Astrocyte of the cerebellum (primary cell): ENCODE results near the gene ADSL.

Experiments
- DNase-seq: peaks from one replicate; pipeline ENCODE4 v3.0.0-alpha.2; 2011; ENCODE audit warnings: low read depth
- H3K4me3 ChIP-seq: 2 replicates; pipeline ENCODE4 v1.5.1; 2011; ENCODE audit warnings: mild to moderate bottlenecking, low read depth, low read length, moderate library complexity
- in situ Hi-C: cut with HindIII; loops from 2 replicates; pipeline ENCODE4 v1.10.0; 2017; ENCODE audit warnings: low sequenced_read_pairs
- TF ChIP-seq, protein P1 (sequence below): IDR thresholded peaks from 2 replicates; pipeline ENCODE4 v1.5.1; 2012; ENCODE audit warnings: low read length, low read depth, moderate library complexity, mild to moderate bottlenecking; ENCODE audit errors: missing control alignments

ADSL gene

DNA sequence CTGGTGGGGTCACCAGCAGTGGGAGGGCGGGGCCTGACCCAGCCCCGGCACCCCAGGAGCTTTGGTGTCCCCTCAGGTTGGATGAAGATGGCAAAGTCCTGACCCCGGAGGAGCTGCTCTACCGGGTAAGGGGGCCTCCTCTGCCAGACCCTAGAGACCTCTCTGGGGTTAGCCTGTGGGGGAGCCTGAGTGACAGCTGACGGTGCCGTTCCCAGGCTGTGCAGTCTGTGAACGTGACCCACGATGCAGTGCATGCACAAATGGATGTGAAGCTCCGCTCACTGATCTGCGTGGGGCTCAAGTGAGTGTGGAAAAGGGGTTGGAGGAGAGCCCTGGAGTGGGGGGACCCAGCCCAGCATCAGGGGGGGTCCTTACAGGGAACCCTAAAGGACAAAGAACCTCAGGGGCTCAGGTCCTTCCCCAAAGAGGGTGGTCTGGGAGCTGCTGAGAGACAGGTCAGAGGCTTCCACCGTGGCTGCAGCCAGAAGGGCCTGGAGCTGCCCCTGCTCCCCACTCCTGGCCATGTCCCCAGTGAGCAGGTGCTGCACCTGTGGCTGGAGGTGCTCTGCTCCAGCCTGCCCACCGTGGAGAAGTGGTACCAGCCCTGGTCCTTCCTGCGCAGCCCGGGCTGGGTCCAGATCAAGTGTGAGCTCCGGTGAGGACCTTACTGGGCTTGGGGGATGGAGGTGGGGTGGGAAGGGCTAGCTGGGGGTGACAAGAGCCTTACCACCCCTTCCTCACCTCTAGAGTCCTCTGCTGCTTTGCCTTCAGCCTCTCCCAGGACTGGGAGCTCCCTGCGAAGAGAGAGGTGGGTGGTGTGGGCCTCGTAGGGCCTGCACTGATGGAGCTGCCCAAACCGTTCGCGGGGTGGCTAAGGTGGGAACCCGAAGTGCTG, 62.7 kb downstream of the ADSL start:
- no peak for DNase-seq
- no peak overlapping the region for H3K4me3 ChIP-seq
- TF ChIP-seq, protein P1, sequence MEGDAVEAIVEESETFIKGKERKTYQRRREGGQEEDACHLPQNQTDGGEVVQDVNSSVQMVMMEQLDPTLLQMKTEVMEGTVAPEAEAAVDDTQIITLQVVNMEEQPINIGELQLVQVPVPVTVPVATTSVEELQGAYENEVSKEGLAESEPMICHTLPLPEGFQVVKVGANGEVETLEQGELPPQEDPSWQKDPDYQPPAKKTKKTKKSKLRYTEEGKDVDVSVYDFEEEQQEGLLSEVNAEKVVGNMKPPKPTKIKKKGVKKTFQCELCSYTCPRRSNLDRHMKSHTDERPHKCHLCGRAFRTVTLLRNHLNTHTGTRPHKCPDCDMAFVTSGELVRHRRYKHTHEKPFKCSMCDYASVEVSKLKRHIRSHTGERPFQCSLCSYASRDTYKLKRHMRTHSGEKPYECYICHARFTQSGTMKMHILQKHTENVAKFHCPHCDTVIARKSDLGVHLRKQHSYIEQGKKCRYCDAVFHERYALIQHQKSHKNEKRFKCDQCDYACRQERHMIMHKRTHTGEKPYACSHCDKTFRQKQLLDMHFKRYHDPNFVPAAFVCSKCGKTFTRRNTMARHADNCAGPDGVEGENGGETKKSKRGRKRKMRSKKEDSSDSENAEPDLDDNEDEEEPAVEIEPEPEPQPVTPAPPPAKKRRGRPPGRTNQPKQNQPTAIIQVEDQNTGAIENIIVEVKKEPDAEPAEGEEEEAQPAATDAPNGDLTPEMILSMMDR = no peak
- in situ Hi-C loops = no loop called here

DNA sequence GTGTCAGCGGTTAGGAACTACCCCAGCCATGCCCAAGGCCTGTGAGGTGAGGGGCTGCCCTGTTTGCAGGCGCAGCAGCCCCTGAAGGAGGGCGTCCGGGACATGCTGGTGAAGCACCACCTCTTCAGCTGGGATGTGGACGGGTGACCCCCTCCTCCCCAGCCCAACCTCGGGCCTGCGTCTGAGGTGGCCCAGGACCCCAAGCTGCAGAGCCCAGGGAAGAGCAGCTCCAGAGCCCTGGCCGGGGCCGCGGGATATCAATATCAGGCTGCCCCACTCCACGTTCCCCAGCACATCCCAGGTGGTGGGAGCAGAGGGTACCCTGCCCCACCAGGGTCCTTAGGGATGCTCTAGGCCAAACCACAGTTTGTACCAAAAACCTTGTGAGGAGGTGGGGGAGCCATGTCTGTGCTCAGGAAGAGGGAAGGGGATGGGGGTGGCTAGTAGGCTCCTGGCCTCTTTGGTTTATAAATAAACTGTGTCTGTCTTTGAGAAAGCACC, 63.4 kb downstream of the ADSL start:
- in situ Hi-C loops = no loop called here
- DNase-seq = no peak
- H3K4me3 ChIP-seq = no peak overlapping the region
- TF ChIP-seq, protein P1 = no peak

DNA sequence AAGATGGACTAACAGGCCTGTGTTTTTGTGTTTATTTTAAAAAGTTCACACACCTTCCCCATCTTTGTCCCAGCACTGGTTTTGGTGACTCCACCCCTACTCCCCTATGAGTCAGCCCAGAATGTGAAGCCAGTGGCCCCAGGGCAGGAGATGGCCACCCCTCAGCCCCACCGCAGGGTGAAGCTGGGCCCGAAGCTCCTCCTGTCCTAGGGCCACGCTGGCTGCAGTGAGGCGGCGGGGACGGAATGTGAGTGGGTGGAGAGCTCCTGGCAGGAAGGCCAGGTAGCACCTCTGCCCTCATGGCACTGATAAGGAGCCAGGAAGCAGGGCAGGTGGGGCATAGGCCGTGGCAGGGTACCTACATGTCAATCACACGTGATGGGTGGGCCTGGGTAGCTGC, 64.0 kb downstream of the ADSL start:
- in situ Hi-C loops = no loop called here
- no peak overlapping the region for H3K4me3 ChIP-seq
- TF ChIP-seq, protein P1 = no peak
- no peak for DNase-seq

DNA sequence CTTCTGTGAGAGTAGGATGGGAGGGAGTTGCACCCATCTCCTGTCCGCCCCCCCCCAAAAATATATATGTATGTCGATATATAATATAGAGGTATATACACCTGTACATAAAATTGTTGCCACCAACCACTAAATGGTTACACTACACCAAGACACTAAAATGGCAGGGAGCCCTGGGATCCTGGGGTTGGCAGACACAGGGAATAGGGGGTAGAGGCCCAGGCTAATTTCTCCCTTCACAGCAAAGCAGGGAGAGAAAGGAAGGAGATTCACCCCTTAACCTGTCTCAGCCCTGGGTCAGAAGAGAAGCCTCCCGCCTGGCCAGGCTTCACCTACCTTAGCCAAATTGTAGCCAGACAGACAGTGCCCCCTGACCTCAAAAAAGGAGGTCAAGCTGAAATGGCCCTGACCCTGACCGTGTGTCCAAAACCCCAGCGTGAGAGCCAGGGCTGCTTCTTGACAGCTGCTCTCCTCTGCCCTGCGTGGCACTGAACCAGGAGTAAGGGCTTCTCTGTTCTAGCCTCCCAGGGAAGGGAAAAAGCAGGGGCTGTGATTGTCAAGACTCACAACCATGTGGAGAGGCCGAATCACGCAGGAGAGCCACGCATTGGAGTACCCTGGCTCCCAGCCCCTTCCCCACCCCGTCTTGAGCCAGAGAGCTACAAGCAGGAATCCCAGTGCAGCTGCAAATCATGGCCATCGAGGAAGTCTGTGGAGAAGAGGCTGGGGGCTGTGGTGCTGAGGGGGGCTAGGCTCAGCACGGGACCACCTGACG, 64.6 kb downstream of the ADSL start:
- no peak overlapping the region for H3K4me3 ChIP-seq
- no peak for DNase-seq
- TF ChIP-seq, protein P1 = no peak
- in situ Hi-C loops = no loop called here

DNA sequence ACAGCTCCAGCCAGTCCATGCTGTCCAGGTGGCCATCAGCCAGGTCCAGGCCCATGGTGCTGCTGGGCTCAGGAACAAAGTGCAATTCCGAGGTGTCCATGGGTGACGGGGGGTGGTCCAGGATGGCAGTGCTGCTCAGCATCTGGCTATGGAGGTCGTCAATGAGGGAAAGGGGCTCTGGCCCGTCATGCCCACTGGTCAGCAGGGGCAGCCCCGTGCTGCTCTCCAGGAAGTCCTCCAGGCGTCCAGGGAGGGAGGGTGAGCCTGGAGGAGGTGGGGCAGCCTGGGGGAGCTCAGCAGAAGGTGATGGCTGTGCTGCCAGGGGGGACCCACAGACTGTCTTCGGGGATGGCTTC, 65.2 kb downstream of the ADSL start:
- in situ Hi-C loops = no loop called here
- DNase-seq = no peak
- no peak overlapping the region for H3K4me3 ChIP-seq
- TF ChIP-seq, protein P1 = no peak

DNA sequence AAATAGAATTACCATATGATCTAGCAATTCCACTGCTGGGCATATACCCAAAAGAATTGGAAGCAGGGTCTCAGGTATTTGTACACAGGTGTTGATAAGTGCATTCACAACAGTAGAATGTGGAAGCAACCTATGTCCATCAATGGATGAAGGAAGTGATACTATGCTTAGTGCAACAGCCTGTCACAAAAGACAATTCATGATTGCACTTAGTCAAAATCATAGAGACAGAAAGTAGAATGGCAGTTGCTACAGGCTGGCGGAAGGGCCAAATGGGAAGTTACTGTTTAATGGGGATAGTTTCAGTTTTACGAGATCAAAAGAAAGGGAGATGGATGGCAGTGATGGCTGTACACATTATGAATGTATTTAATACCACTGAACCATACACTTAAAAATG, 66.1 kb downstream of the ADSL start:
- TF ChIP-seq, protein P1 = no peak
- in situ Hi-C loops = no loop called here

More for the DNA sequence above, 66.1 kb downstream of the ADSL start:
- no peak overlapping the region for H3K4me3 ChIP-seq
- DNase-seq = no peak
